ENCODE data around the gene KCNJ18. TPM values are rescaled to one million over a fixed set of nuclear protein-coding genes. Genes with fewer than 3 reads are reported as not detected.
"Not testable (repeated sequence)": the region's sequence is repeated elsewhere in the genome, so short reads cannot be mapped to it uniquely, and the experiment has no call there.

KCNJ18 gene
- total and polyA plus RNA-seq, 2 experiments from 2014 or later = not detected

DNA sequence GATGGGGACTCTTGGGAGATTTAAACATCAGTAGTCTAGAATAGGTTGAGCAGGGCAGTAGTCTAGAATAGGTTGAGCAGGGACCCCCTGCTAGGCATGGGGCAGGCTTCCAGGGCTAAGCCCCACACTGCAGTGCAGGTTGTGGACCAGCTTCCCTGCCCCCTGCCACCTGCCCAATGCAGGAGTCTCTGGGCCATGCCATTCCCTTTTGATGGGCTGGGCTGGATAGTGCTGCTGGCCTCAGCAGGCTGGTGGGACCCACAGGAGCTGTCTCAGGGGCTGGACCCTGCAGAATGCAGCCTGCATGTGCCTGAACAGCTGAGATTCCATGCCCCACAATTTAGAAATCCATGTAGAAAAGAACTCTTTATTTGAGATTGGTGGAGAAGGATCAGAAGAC is 26.6 kb downstream of the KCNJ18 start:
- not testable (repeated sequence) for H3K4me1 ChIP-seq (ENCODE audit: insufficient read depth); H3K4me3 ChIP-seq; H3K4me2 ChIP-seq; H4K20me1 ChIP-seq (ENCODE audit: insufficient read depth, poor library complexity, severe bottlenecking); H3K79me2 ChIP-seq; H3K9me2 ChIP-seq (replicated peaks; ENCODE audit: insufficient read depth); H3K27ac ChIP-seq; H3K27me3 ChIP-seq; DNase-seq (ENCODE audit: low spot score); H3K9me3 ChIP-seq (ENCODE audit: low read depth); H2AFZ ChIP-seq; H3K36me3 ChIP-seq (replicated peaks; ENCODE audit: insufficient read depth, low read depth)

DNA sequence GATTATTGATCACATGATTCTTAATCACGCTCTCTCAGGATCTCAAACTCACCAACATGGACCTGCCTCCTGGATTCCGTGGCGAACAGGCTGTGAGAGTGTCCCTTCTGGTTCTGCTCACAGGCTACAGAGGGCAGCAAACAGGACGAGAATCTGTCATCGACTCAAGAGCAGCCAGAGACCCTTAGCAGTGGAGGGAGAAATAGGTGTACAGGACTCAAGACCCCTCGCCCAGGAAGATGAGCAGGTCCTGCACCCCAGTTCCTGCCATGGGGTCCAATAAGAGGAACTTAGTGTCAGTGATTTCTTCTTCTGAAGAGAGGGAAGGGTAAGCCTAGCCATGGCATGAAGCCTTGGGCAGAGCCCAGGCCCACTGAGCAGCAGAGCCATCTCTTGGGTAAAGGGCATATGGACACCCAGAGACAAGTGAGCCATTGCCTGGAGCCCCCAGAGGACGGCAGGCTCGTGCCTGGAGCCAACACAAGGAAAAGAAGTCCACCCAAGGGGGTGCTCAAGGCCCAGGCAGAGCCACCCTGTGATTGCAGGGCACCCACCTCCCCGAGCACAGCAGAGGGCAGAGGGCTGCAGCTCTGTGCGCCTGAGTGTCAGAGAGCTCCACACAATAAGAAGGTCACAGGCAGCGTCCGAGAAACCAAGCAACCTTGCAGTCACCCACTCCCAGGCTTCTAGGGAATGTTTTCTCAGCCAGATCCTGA is 27.3 kb downstream of the KCNJ18 start:
- H3K4me3 ChIP-seq; H3K9me3 ChIP-seq (ENCODE audit: low read depth); H4K20me1 ChIP-seq (ENCODE audit: insufficient read depth, poor library complexity, severe bottlenecking); H3K27ac ChIP-seq; H3K4me2 ChIP-seq; H2AFZ ChIP-seq; H3K27me3 ChIP-seq; H3K4me1 ChIP-seq (ENCODE audit: insufficient read depth); H3K79me2 ChIP-seq; H3K9me2 ChIP-seq (replicated peaks; ENCODE audit: insufficient read depth); H3K36me3 ChIP-seq (replicated peaks; ENCODE audit: insufficient read depth, low read depth); DNase-seq (ENCODE audit: low spot score): not testable (repeated sequence)
- WGBS (ENCODE audit: low lambda C conversion rate, missing lambda C conversion rate) = 53% methylated on average over 12 of the region's 12 CpGs

DNA sequence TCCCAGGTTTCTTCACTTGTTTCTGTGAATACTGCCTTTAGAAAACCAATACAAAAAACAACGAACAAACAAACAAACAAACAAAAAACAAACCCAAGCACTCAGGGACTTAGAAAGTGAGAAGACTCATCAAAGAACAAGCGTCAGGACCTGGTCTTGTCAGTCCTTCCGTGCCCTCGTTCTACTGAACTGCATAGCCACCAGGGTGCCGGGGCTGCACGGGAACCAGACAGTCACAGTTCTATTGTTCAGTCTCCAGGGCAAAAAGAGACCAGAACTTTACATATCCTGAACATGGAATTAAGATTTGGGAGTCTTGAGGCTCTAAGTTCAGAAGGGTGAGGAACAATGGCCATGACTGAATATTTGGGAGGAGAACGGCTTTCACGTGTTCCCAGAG is 28.2 kb downstream of the KCNJ18 start:
- H3K4me1 ChIP-seq (ENCODE audit: insufficient read depth); H3K27me3 ChIP-seq; H3K36me3 ChIP-seq (replicated peaks; ENCODE audit: insufficient read depth, low read depth); DNase-seq (ENCODE audit: low spot score); H3K27ac ChIP-seq; H3K4me2 ChIP-seq; H4K20me1 ChIP-seq (ENCODE audit: insufficient read depth, poor library complexity, severe bottlenecking); H3K9me3 ChIP-seq (ENCODE audit: low read depth); H3K4me3 ChIP-seq; H2AFZ ChIP-seq; H3K79me2 ChIP-seq; H3K9me2 ChIP-seq (replicated peaks; ENCODE audit: insufficient read depth): not testable (repeated sequence)
- 60% methylated on average over 8 of the region's 8 CpGs for WGBS (ENCODE audit: low lambda C conversion rate, missing lambda C conversion rate)

DNA sequence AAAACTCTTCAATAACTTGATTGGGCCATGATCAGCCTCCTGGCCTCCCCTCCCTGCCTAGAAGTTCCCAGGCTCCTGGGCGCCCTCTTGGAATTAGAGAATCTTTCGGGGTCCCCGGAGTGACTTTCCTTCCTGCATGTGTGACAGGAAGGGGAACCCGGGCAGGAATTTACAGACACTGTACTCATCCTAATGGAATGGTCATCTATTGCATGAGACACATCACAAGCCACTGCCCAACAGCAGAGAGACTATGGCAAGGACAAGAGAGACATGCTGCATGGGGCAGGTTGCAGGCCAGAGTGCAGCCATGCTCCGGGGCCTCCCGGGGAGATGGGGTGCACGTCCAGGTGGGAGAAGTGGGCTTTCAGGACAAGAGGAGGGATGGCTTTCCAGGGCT is 29.9 kb downstream of the KCNJ18 start:
- not testable (repeated sequence) for DNase-seq (ENCODE audit: low spot score); H4K20me1 ChIP-seq (ENCODE audit: insufficient read depth, poor library complexity, severe bottlenecking); H3K4me2 ChIP-seq; H3K4me1 ChIP-seq (ENCODE audit: insufficient read depth); H3K9me3 ChIP-seq (ENCODE audit: low read depth); H3K27ac ChIP-seq; H3K36me3 ChIP-seq (replicated peaks; ENCODE audit: insufficient read depth, low read depth); H2AFZ ChIP-seq; H3K79me2 ChIP-seq; H3K9me2 ChIP-seq (replicated peaks; ENCODE audit: insufficient read depth); H3K4me3 ChIP-seq; H3K27me3 ChIP-seq
- 49% methylated on average over 7 of the region's 7 CpGs for WGBS (ENCODE audit: low lambda C conversion rate, missing lambda C conversion rate)

DNA sequence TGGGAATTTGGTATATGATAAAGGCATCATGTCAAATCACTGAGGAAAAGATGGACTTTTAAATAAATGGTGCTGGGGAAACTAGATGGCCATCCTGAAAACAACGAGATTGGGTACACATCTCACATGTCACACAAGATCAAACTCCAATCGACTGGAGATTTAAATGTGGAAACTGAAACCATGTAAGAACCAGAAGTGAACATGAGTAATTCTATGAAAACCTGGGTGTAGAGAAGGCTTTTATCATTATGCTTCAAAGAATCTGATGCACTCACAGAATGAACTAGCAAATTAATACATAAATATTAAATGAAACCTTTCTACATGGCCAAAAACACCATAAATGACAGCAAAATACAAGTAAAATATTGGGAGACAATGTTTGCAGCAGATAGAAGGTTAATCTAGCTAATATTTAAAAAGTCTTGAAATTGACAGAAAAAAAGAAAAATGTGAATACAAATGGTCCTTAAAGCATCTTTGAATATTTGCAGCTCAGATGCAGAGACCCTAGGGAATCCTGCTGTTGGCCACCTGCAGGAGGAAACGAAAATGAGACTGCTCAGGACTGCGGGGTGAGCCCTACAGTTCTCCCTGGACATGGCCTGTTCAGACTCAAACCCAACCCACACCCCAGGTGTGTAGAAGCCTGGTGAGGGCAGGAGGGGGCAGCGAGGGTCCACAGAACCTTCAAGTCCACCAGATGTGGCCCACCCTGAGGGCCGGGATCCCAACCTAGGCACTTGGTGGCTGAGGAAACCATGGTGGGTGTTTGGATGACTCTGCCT is 32.1 kb downstream of the KCNJ18 start:
- 70% methylated on average over 6 of the region's 6 CpGs for WGBS (ENCODE audit: low lambda C conversion rate, missing lambda C conversion rate)
- H3K36me3 ChIP-seq (replicated peaks; ENCODE audit: insufficient read depth, low read depth); H3K27me3 ChIP-seq; H3K27ac ChIP-seq; H3K4me1 ChIP-seq (ENCODE audit: insufficient read depth); H3K4me3 ChIP-seq; H2AFZ ChIP-seq; H3K9me3 ChIP-seq (ENCODE audit: low read depth); H3K79me2 ChIP-seq; H3K4me2 ChIP-seq; DNase-seq (ENCODE audit: low spot score); H4K20me1 ChIP-seq (ENCODE audit: insufficient read depth, poor library complexity, severe bottlenecking); H3K9me2 ChIP-seq (replicated peaks; ENCODE audit: insufficient read depth): not testable (repeated sequence)

DNA sequence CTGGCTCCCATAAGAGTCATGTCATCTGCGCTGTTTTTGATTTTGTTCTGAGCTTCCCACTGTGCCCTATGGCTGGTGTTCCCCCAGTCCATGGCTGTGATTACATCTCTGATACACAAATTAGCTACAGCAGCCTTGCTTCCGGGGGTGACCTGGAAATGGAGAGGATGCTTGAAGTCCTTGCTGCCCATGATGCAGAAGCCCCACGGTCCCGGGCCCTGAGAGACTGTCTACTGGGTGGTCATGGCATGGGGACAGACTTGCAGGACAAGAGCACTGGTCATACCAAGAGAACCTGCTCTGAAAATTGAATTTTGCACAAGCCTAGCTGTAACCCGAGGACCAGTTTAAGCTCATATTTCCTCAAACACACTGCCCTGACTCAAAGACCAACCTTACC is 38.8 kb downstream of the KCNJ18 start:
- not testable (repeated sequence) for H3K9me2 ChIP-seq (replicated peaks; ENCODE audit: insufficient read depth)

DNA sequence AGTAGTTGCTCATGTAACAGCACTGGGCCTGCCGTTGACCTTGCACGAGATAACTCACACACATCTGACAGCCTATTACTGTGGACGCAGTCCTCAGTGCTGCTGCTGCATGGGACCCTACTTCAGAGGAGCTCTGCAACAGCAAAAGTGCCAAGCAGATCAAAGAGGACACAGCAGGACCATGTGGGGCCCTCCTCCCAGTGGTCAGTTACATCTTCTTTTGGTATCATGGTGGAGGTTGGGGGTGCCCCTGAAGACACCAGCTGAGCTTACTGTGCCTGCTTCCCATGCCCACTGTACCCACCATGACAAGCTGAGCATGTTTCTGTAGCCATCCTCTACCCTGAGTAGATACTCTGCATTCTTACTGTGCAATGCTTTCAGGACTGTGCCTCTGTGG is 41.6 kb downstream of the KCNJ18 start:
- not testable (repeated sequence) for H3K4me2 ChIP-seq; H3K9me2 ChIP-seq (replicated peaks; ENCODE audit: insufficient read depth); H3K9me3 ChIP-seq (ENCODE audit: low read depth); H3K27me3 ChIP-seq; H4K20me1 ChIP-seq (ENCODE audit: insufficient read depth, poor library complexity, severe bottlenecking); H3K4me1 ChIP-seq (ENCODE audit: insufficient read depth); H2AFZ ChIP-seq; H3K27ac ChIP-seq; H3K36me3 ChIP-seq (replicated peaks; ENCODE audit: insufficient read depth, low read depth); H3K79me2 ChIP-seq; H3K4me3 ChIP-seq; DNase-seq (ENCODE audit: low spot score)
- WGBS (ENCODE audit: low lambda C conversion rate, missing lambda C conversion rate) = 89% methylated on average over 3 of the region's 3 CpGs

More for the DNA sequence above, 38.8 kb downstream of the KCNJ18 start:
- not testable (repeated sequence) for H3K79me2 ChIP-seq; H3K9me3 ChIP-seq (ENCODE audit: low read depth); H3K4me3 ChIP-seq; H3K4me2 ChIP-seq; H3K27ac ChIP-seq; H2AFZ ChIP-seq; H3K4me1 ChIP-seq (ENCODE audit: insufficient read depth); H3K36me3 ChIP-seq (replicated peaks; ENCODE audit: insufficient read depth, low read depth); H4K20me1 ChIP-seq (ENCODE audit: insufficient read depth, poor library complexity, severe bottlenecking); DNase-seq (ENCODE audit: low spot score); H3K27me3 ChIP-seq
- WGBS (ENCODE audit: low lambda C conversion rate, missing lambda C conversion rate) = 70% methylated on average over 5 of the region's 5 CpGs

DNA sequence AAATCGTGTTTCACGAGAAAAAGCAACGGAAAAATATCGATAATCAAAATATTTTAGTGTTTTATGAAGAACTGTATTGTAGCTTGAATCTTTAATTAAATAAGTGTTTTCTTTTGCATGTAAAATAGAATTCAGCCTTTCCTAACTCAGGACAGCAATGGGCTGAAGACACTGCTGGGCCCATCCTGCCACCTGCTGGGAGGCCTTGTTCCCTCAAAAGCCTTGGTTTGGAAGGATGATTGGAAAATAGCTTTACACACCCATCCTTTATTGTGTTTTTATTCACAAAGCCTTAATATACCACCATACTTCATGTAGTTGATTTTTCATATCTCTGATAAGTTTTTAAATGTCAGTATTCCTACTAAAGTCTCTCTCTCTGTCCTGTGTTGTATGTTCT is 43.5 kb downstream of the KCNJ18 start:
- 72% methylated on average over 4 of the region's 4 CpGs for WGBS (ENCODE audit: low lambda C conversion rate, missing lambda C conversion rate)
- not testable (repeated sequence) for H3K4me1 ChIP-seq (ENCODE audit: insufficient read depth); H3K9me3 ChIP-seq (ENCODE audit: low read depth); H3K4me2 ChIP-seq; H3K79me2 ChIP-seq; H3K27me3 ChIP-seq; H2AFZ ChIP-seq; H3K4me3 ChIP-seq; H4K20me1 ChIP-seq (ENCODE audit: insufficient read depth, poor library complexity, severe bottlenecking); H3K9me2 ChIP-seq (replicated peaks; ENCODE audit: insufficient read depth); H3K36me3 ChIP-seq (replicated peaks; ENCODE audit: insufficient read depth, low read depth); DNase-seq (ENCODE audit: low spot score); H3K27ac ChIP-seq

DNA sequence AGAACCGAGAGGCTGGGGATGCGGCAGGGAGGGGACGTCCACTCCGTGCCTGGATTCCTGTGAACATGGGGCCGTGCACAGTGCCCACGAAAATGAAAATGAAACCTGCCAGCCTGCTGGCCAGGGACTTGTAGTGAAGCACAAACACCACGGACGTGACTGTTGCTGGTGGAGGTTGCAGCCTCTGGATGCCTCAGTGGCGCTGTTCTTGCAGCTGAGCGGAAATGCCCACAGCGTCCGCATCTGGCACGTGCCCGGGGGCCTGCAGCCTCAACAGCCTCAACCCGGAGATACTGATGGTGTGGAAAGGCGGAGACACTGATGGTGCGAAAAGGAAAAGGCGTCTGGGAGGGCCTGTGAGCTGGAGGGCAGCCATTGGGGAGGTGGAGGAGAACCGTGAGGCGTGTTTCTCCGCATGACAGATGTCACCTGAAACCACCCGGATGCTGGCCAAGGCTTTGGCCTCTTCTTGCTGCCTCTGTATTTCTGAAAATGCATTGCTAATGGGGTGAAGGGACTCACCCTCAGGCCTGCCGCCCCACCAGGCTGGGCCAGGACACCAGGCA is 44.8 kb downstream of the KCNJ18 start:
- H3K9me3 ChIP-seq (ENCODE audit: low read depth); DNase-seq (ENCODE audit: low spot score); H3K4me1 ChIP-seq (ENCODE audit: insufficient read depth); H3K4me2 ChIP-seq; H2AFZ ChIP-seq; H3K27me3 ChIP-seq; H3K36me3 ChIP-seq (replicated peaks; ENCODE audit: insufficient read depth, low read depth); H4K20me1 ChIP-seq (ENCODE audit: insufficient read depth, poor library complexity, severe bottlenecking); H3K4me3 ChIP-seq; H3K9me2 ChIP-seq (replicated peaks; ENCODE audit: insufficient read depth); H3K27ac ChIP-seq; H3K79me2 ChIP-seq: not testable (repeated sequence)
- 73% methylated on average over 23 of the region's 23 CpGs for WGBS (ENCODE audit: low lambda C conversion rate, missing lambda C conversion rate)
